Astrocyte (in vitro differentiated cells and primary cell): ENCODE results near the gene SLC43A1. TPM values are rescaled to one million over a fixed set of nuclear protein-coding genes. Genes with fewer than 3 reads are reported as not detected.

Experiments
- DNase-seq: peaks from one replicate; pipeline ENCODE4 v3.0.0-alpha.2; 2010; ENCODE audit warnings: low read depth
- FAIRE-seq: peaks from 2 replicates; lab custom pipeline; 2011; peaks lifted over from hg19 to GRCh38; lab: Jason Lieb, UNC
- H2AFZ ChIP-seq: 2 replicates; pipeline ENCODE4 v1.6.0; 2012; ENCODE audit warnings: low read depth, low read length, inconsistent platforms
- H3K27ac ChIP-seq: 2 replicates; pipeline ENCODE4 v1.5.1; 2011; ENCODE audit warnings: low read depth, low read length, inconsistent platforms
- H3K27me3 ChIP-seq: 2 replicates; pipeline ENCODE4 v1.6.0; 2011; ENCODE audit warnings: low read length, inconsistent platforms; ENCODE audit not compliant: insufficient read depth
- H3K36me3 ChIP-seq: 2 replicates; pipeline ENCODE4 v1.5.1; 2011; ENCODE audit warnings: low read length, inconsistent platforms; ENCODE audit not compliant: insufficient read depth
- H3K4me1 ChIP-seq: 2 replicates; pipeline ENCODE4 v1.5.1; 2011; ENCODE audit warnings: low read length, inconsistent platforms; ENCODE audit not compliant: insufficient read depth
- H3K4me2 ChIP-seq: 2 replicates; pipeline ENCODE4 v1.6.0; 2012; ENCODE audit warnings: low read length, inconsistent platforms
- H3K4me3 ChIP-seq: 2 replicates; pipeline ENCODE4 v1.5.1; 2011; ENCODE audit warnings: low read depth, mild to moderate bottlenecking, low read length, inconsistent platforms; ENCODE audit not compliant: insufficient read depth
- H3K79me2 ChIP-seq: 2 replicates; pipeline ENCODE4 v1.6.0; 2012; ENCODE audit warnings: mild to moderate bottlenecking, low read length, inconsistent platforms; ENCODE audit not compliant: insufficient read depth
- H3K9ac ChIP-seq: 2 replicates; pipeline ENCODE4 v1.6.0; 2012; ENCODE audit warnings: mild to moderate bottlenecking, low read length, inconsistent platforms
- H3K9me3 ChIP-seq: 2 replicates; pipeline ENCODE4 v1.5.1; 2012; ENCODE audit warnings: low read depth, mild to moderate bottlenecking, low read length, inconsistent platforms; ENCODE audit not compliant: insufficient read depth
- H4K20me1 ChIP-seq: 2 replicates; pipeline ENCODE4 v1.6.0; 2012; ENCODE audit warnings: low read length, inconsistent platforms; ENCODE audit not compliant: insufficient read depth
- H3K27ac Mint-ChIP-seq: one replicate; pipeline ENCODE4 v1.8.0; 2021; ENCODE audit warnings: mild to moderate bottlenecking, mixed read lengths; ENCODE audit not compliant: unreplicated experiment
- H3K27me3 Mint-ChIP-seq: one replicate; pipeline ENCODE4 v1.8.0; 2021; ENCODE audit warnings: low read depth, mixed read lengths; ENCODE audit not compliant: unreplicated experiment
- H3K36me3 Mint-ChIP-seq: one replicate; pipeline ENCODE4 v1.8.0; 2021; ENCODE audit warnings: low read depth, mixed read lengths; ENCODE audit not compliant: unreplicated experiment
- H3K4me1 Mint-ChIP-seq: one replicate; pipeline ENCODE4 v1.8.0; 2021; ENCODE audit warnings: low read depth, mixed read lengths; ENCODE audit not compliant: unreplicated experiment
- H3K4me3 Mint-ChIP-seq: one replicate; pipeline ENCODE4 v1.8.0; 2021; ENCODE audit warnings: mild to moderate bottlenecking, moderate library complexity, mixed read lengths; ENCODE audit not compliant: unreplicated experiment
- H3K9me3 Mint-ChIP-seq: one replicate; pipeline ENCODE4 v1.8.0; 2021; ENCODE audit warnings: mild to moderate bottlenecking, mixed read lengths; ENCODE audit not compliant: unreplicated experiment
- EZH2 ChIP-seq: IDR thresholded peaks from 2 replicates; pipeline ENCODE4 v1.6.1; 2012; ENCODE audit warnings: mild to moderate bottlenecking, low read length, inconsistent platforms; ENCODE audit not compliant: insufficient read depth
- total RNA-seq: library from RNA; stranded (reverse); gene quantifications from 2 replicates; pipeline ENCODE4 v1.2.1, GENCODE V29; 2021
- TF ChIP-seq, protein P1 (sequence below): IDR thresholded peaks from 2 replicates; pipeline ENCODE4 v1.5.1; 2011; ENCODE audit warnings: low read depth, mild to moderate bottlenecking, inconsistent platforms, low read length, moderate library complexity; ENCODE audit not compliant: insufficient read depth

SLC43A1 gene
- total RNA-seq, 1 donor from 2014 or later = 3.5 TPM

DNA sequence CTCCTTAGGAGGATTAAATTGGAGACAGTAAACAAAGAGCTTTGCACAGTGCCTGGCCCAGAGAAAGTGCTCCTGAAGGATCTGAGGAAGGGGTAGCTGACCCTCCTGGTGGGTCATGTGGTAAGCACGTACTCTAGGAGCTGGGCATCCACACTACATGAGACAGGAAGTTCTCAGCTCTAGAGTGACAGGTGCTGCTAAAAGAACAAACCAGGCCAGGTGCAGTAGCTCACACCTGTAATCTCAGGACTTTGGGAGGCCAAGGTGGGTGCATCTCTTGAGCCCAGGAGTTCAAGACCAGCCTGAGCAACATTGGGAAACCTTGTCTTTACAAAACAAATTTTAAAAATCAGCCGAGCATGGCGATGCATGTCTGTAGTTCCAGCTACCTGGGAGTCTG, 13.1 kb downstream of the SLC43A1 start:
- Histone ChIP-seq H3K4me2 (no peak overlapping the region), H3K9me3 (no peaks in the 10 kb centered on the region), H3K79me2 (no peaks in the 10 kb centered on the region), H3K4me3 (no peak overlapping the region), H3K4me1 (peaks cover 6% of the 10 kb centered on the region), H3K27ac (no peak overlapping the region), H2AFZ (no peak overlapping the region), H3K36me3 (no peaks in the 10 kb centered on the region), H4K20me1 (no peaks in the 10 kb centered on the region), H3K27me3 (no peaks in the 10 kb centered on the region), H3K9ac (no peak overlapping the region)
- no peak overlapping the region for H3K4me3 Mint-ChIP-seq
- DNase-seq (no peak), FAIRE-seq (no peak)
- H3K9me3 Mint-ChIP-seq = no peaks in the 10 kb centered on the region
- peaks cover 8% of the 10 kb centered on the region for H3K36me3 Mint-ChIP-seq
- no peaks in the 10 kb centered on the region for H3K4me1 Mint-ChIP-seq
- TF ChIP-seq EZH2 = no peak
- TF ChIP-seq, protein P1, sequence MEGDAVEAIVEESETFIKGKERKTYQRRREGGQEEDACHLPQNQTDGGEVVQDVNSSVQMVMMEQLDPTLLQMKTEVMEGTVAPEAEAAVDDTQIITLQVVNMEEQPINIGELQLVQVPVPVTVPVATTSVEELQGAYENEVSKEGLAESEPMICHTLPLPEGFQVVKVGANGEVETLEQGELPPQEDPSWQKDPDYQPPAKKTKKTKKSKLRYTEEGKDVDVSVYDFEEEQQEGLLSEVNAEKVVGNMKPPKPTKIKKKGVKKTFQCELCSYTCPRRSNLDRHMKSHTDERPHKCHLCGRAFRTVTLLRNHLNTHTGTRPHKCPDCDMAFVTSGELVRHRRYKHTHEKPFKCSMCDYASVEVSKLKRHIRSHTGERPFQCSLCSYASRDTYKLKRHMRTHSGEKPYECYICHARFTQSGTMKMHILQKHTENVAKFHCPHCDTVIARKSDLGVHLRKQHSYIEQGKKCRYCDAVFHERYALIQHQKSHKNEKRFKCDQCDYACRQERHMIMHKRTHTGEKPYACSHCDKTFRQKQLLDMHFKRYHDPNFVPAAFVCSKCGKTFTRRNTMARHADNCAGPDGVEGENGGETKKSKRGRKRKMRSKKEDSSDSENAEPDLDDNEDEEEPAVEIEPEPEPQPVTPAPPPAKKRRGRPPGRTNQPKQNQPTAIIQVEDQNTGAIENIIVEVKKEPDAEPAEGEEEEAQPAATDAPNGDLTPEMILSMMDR = no peak
- H3K27ac Mint-ChIP-seq = no peak overlapping the region
- peaks cover 14% of the 10 kb centered on the region for H3K27me3 Mint-ChIP-seq

DNA sequence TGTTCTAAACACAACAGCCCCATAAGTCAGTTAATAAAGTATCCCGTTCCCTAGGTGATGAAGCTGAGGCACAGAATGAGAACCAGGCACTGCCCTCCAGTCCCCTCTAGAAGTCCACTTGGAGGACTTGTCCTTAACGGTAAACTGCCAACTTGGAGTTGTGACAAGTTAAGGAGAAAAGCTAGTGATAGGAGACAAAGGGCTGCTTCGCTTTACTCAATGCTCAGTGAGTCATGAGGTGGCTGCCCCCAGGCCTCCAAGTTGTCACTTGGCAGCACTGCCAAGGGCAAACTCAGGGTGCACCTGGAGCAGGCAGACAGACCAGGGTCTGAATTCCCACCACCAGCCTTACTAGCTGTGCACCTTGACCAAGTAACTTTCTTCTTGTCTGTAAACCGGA, 13.5 kb downstream of the SLC43A1 start:
- DNase-seq = no peak
- Histone ChIP-seq H3K36me3 (no peaks in the 10 kb centered on the region), H3K79me2 (no peaks in the 10 kb centered on the region), H3K9ac (no peak overlapping the region), H2AFZ (no peak overlapping the region), H3K9me3 (no peaks in the 10 kb centered on the region), H3K4me2 (no peak overlapping the region), H3K4me3 (no peak overlapping the region), H3K4me1 (peaks cover 6% of the 10 kb centered on the region), H3K27ac (no peak overlapping the region), H3K27me3 (no peaks in the 10 kb centered on the region), H4K20me1 (no peaks in the 10 kb centered on the region)
- Mint-ChIP-seq H3K4me1 (no peaks in the 10 kb centered on the region), H3K36me3 (peaks cover 9% of the 10 kb centered on the region), H3K27ac (no peak overlapping the region), H3K9me3 (no peaks in the 10 kb centered on the region), H3K4me3 (no peak overlapping the region), H3K27me3 (peaks cover 17% of the 10 kb centered on the region)
- FAIRE-seq = no peak
- no peak for TF ChIP-seq EZH2
- TF ChIP-seq, protein P1 = no peak

- Histone ChIP-seq H3K4me2 (no peak overlapping the region), H3K36me3 (no peaks in the 10 kb centered on the region), H2AFZ (no peak overlapping the region), H3K9ac (no peak overlapping the region), H4K20me1 (no peaks in the 10 kb centered on the region), H3K79me2 (no peaks in the 10 kb centered on the region), H3K27me3 (no peaks in the 10 kb centered on the region), H3K27ac (no peak overlapping the region), H3K4me1 (peaks cover 6% of the 10 kb centered on the region), H3K9me3 (no peaks in the 10 kb centered on the region), H3K4me3 (no peak overlapping the region)
- peaks cover 11% of the 10 kb centered on the region for H3K36me3 Mint-ChIP-seq
- H3K27me3 Mint-ChIP-seq = peaks cover 23% of the 10 kb centered on the region
- no peaks in the 10 kb centered on the region for H3K4me1 Mint-ChIP-seq
- no peaks in the 10 kb centered on the region for H3K9me3 Mint-ChIP-seq
- no peak overlapping the region for H3K4me3 Mint-ChIP-seq
- DNase-seq (no peak), FAIRE-seq (no peak)
- no peak overlapping the region for H3K27ac Mint-ChIP-seq
- TF ChIP-seq, protein P1 = no peak
- no peak for TF ChIP-seq EZH2
These were observed 14.6 kb downstream of the SLC43A1 start for GRCh38 chr11:57500926-57501325.
